Stimulated activated CD8-positive, alpha-beta memory T cell treated with anti-CD3 and anti-CD28 coated beads, Interleukin-2, amount 100 ng/mL, for 1 hour (primary cell): ENCODE data around the gene OR5K1.
A peak's percentile ranks its signal among the peaks of the same experiment; 100 is the strongest.

Experiments used
- DNase-seq, 2 donors: peaks; one replicate each; pipeline ENCODE4 v3.0.0-alpha.2; 2020; ENCODE audit warnings: low read depth in 2 of 2

The OR5K1 gene

DNA sequence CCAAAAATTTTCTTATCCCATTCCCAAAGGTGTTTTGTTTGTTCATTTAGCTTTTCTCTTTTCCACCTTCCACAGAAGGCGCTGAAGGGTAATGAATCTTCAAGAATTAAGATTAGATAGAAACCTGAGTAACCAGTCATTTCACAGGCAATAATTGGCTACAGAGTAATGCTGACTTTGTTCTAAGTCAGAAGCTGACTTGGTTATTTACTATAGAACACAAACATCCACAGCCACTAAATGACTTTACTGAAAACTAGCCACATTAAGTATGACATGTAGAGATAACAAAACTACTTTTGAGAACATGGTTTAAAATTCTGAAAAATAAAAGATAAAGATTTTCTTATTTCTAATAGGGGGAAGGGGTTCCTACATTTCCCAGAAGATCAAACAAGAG lies 51.9 kb downstream of the OR5K1 start:
- DNase-seq = no peak

DNA sequence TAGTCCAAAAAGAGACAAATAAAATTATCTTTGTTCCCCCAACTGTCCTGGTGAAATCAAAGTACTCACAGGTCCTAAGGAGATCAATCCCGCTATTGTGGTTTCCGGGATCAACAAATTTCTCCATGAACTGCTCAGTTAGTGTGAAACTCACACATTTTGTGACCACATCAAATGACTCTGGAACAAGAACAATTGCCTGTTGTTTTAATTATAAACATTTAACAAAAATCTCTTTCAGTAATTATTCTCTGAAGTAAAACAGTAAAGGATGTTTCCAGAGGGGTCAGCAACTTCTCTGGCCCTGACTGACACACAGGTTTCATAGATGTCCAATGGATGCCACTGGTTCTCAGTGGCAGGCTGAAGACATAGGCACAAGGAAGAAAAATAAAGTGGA lies 55.8 kb downstream of the OR5K1 start:
- DNase-seq = no peak

DNA sequence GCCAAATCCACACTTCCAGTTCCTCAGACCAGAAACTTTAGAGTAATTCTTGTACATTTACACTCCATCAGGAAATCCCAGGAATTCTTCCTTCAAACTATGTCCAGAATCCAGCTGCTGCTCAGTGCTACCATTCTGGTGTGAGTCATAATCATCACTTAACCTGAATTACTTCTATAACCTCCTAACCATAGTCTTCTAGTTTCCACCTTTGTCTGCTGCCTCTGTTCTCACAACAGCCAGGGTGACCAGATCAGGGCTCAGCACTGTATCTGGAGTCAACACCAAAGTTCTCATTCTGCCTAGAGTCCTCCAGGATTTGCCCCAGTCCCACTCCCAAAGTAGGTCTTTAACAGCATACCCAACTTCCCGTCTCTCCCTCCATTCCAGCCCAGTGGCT lies 56.4 kb downstream of the OR5K1 start:
- DNase-seq = no peak

DNA sequence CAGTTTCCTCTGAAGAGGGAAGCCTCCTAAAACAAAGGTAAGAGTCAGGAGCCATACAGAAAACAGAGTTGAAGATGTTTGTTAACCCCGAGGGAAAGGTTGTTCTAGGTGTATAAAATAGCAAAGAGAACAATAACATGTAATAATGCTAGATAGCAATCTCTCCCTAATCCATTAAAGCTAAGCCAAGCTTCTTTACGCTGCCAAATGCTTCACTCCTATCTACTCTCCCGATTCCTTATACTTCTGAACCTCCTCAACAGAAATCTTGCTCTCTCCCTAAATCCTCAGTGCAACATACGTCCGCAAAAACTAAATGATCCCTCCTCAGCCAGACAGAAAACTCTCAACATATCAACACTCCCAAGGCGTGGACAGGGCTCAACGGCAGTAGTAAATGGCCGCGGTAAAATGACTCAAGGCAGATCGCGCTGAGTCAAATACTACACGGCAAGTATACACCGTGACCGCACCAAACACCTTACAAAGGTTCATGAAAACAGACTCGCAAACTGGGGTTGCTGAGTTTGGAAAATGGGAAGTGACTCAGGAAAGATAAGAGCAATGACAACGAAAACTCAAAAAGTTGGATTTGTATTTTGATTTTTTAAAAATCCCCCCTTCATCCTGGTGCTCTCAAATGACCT lies 59.0 kb downstream of the OR5K1 start:
- peak in 1 of 2 donors; percentile 9 for DNase-seq
